Fibroblast of lung (primary cell): ENCODE measurements around the gene CDCA4. TPM values are rescaled to one million over a fixed set of nuclear protein-coding genes. Genes with fewer than 3 reads are reported as not detected.

Source experiments
- DNase-seq, 2 donors: peaks; one replicate each; pipeline versions ENCODE4 v3.0.0 to v3.0.0-alpha.2; 2010; ENCODE audit warnings: low read depth in 2 of 2
- H2AFZ ChIP-seq: 2 replicates; pipeline ENCODE4 v1.5.1; 2012; ENCODE audit warnings: low read length, control low read depth, inconsistent platforms
- H3K27ac ChIP-seq: 2 replicates; pipeline ENCODE4 v1.5.1; 2011; ENCODE audit warnings: low read length, control low read depth; ENCODE audit not compliant: insufficient read depth
- H3K27me3 ChIP-seq: 2 replicates; pipeline ENCODE4 v1.5.1; 2011; ENCODE audit warnings: mild to moderate bottlenecking, low read length; ENCODE audit not compliant: control insufficient read depth, insufficient read depth
- H3K36me3 ChIP-seq: 2 replicates; pipeline ENCODE4 v1.5.1; 2011; ENCODE audit warnings: low read length; ENCODE audit not compliant: control insufficient read depth, insufficient read depth
- H3K4me1 ChIP-seq: 2 replicates; pipeline ENCODE4 v1.5.1; 2011; ENCODE audit warnings: low read length; ENCODE audit not compliant: control insufficient read depth, insufficient read depth; ENCODE audit errors: extremely low read depth
- H3K4me2 ChIP-seq: 2 replicates; pipeline ENCODE4 v1.5.1; 2011; ENCODE audit warnings: low read length, control low read depth; ENCODE audit not compliant: insufficient read depth; ENCODE audit errors: extremely low read depth
- H3K4me3 ChIP-seq, 4 experiments: fragments of 200-600 bp in 1 of 4; sonication (generic) in 1 of 4; replicated peaks in 1 of 4; 2 replicates each; pipeline ENCODE4 v1.5.1; 2011 to 2016; ENCODE audit warnings: low read length in 4 of 4, low read depth in 3 of 4, mild to moderate bottlenecking in 3 of 4, control low read depth in 2 of 4, inconsistent platforms in 1 of 4, mixed read lengths in 1 of 4; ENCODE audit not compliant: insufficient read depth in 1 of 4; ENCODE audit errors: control extremely low read depth in 1 of 4
- H3K79me2 ChIP-seq: 2 replicates; pipeline ENCODE4 v1.5.1; 2012; ENCODE audit warnings: mild to moderate bottlenecking, low read length, inconsistent platforms; ENCODE audit not compliant: control insufficient read depth, insufficient read depth
- H3K9ac ChIP-seq: 2 replicates; pipeline ENCODE4 v1.5.1; 2011; ENCODE audit warnings: mild to moderate bottlenecking, low read length, control low read depth; ENCODE audit not compliant: insufficient read depth
- H3K9me3 ChIP-seq: 2 replicates; pipeline ENCODE4 v1.5.1; 2012; ENCODE audit warnings: low read depth, low read length; ENCODE audit not compliant: control insufficient read depth, insufficient read depth
- H4K20me1 ChIP-seq: 2 replicates; pipeline ENCODE4 v1.5.1; 2011; ENCODE audit warnings: low read length; ENCODE audit not compliant: control insufficient read depth, insufficient read depth; ENCODE audit errors: extremely low read depth
- EZH2 ChIP-seq: IDR thresholded peaks from 2 replicates; pipeline ENCODE4 v1.5.1; 2012; ENCODE audit warnings: low read length, control low read depth, mild to moderate bottlenecking; ENCODE audit errors: missing control alignments
- polyA plus RNA-seq, 2 donors: library from polyadenylated mRNA; depleted of rRNA in 1 of 2; stranded (reverse) in 1 of 2; unstranded in 1 of 2; fragments of >200 nt; gene quantifications; 2 replicates each; pipeline ENCODE4 v1.2.1, GENCODE V29; 2011 to 2012; ENCODE audit warnings: missing spikeins in 1 of 2
- total RNA-seq: library from RNA; depleted of rRNA; stranded (reverse); fragments of >200 nt; gene quantifications from 2 replicates; pipeline ENCODE4 v1.2.1, GENCODE V29; 2014
- TF ChIP-seq, protein P1 (sequence below), 2 donors: IDR thresholded peaks in 1 of 2; conservative IDR thresholded peaks in 1 of 2; 1 replicate in 1 of 2; 2 replicates in 1 of 2; pipeline ENCODE4 v1.5.1; 2011 to 2012; ENCODE audit warnings: low read length in 2 of 2, control low read depth in 1 of 2, inconsistent platforms in 1 of 2, low read depth in 1 of 2, mild to moderate bottlenecking in 1 of 2

CDCA4 gene
- total and polyA plus RNA-seq, 2 donors (not counting 1 experiment from before 2014, with no cell fraction given), result 7.9 to 8.0 TPM

DNA sequence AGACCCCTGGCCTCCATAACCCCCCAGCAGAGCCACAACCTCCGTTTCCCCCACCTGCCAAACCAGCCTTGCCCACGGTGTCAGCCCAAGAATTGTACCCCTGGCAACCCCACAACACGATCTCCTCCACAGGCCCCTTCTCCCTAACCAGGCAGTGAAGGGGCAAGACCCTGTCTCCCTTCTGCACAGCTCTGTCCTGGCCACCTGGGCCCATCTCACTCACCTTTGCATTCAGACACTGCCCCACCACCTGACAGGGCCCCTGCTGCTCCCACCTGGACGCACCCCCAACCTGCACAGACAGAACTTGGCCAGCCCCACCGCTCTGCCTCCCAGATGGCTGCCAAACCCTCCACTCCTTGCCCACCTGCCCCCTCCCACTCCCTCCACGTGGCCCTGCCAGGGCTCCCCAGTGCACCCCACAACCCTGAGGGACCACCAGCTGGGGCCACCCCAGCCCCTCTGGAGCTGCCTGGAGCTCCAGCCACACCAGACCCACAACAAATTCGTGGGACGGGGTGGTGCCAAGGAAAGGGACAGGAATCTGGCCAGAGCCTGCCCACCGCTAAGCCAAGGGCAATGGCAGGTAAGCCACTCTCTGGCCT, 54.5 kb downstream of the CDCA4 start:
- no peaks in the 10 kb centered on the region for H3K27me3 ChIP-seq
- H3K4me3 ChIP-seq, result no peak overlapping the region
- no peak overlapping the region for H3K27ac ChIP-seq
- H3K4me1 ChIP-seq, result peaks cover 20% of the 10 kb centered on the region
- H3K9ac ChIP-seq, result no peak overlapping the region
- H4K20me1 ChIP-seq, result no peaks in the 10 kb centered on the region
- TF ChIP-seq, protein P1, sequence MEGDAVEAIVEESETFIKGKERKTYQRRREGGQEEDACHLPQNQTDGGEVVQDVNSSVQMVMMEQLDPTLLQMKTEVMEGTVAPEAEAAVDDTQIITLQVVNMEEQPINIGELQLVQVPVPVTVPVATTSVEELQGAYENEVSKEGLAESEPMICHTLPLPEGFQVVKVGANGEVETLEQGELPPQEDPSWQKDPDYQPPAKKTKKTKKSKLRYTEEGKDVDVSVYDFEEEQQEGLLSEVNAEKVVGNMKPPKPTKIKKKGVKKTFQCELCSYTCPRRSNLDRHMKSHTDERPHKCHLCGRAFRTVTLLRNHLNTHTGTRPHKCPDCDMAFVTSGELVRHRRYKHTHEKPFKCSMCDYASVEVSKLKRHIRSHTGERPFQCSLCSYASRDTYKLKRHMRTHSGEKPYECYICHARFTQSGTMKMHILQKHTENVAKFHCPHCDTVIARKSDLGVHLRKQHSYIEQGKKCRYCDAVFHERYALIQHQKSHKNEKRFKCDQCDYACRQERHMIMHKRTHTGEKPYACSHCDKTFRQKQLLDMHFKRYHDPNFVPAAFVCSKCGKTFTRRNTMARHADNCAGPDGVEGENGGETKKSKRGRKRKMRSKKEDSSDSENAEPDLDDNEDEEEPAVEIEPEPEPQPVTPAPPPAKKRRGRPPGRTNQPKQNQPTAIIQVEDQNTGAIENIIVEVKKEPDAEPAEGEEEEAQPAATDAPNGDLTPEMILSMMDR (conservative IDR thresholded peaks at IDR 0.05 in 1 of 2, IDR thresholded peaks at IDR 0.05 in 1 of 2; ENCODE audit: low read depth in 1 of 2, low read length in 2 of 2), result no peak
- TF ChIP-seq EZH2, result no peak
- H3K79me2 ChIP-seq, result peaks cover 1% of the 10 kb centered on the region
- DNase-seq, result no peak
- H3K36me3 ChIP-seq, result no peaks in the 10 kb centered on the region
- H3K9me3 ChIP-seq, result no peaks in the 10 kb centered on the region
- no peak overlapping the region for H3K4me2 ChIP-seq
- no peak overlapping the region for H2AFZ ChIP-seq

DNA sequence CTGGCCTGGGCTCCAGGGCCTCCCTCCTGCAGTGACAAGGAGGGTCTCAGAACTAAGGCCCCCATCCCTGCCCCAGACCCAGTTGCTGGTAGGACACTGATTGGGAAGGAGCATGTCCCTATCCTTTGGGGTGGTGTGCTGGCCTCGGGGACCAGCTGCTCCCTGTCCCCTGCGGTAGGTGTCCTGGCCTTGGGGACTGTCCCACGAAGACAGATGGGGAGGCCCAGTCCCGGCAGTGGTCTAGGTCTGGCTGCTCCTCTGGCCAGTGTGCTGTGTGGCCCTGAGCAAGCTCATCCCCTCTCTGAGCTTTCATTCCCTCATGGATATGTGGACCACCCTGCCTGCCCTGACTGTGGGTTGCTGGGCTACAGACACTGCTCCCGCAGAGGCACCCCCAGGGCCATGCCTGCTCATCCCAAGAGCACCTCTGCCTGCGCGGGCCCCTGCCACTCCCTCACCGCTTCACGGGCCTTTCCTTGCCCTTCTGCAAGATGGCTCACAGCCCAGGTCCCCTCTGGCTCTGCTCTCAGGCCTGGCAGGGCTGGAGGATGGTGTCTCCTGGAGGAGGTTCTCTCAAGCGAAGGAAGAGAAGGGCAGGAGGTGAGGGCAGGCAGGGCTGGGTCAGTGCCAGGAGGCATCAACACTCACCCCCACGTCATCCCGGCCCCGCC, 55.2 kb downstream of the CDCA4 start:
- peaks cover 14% of the 10 kb centered on the region for H3K4me1 ChIP-seq
- H3K36me3 ChIP-seq, result no peaks in the 10 kb centered on the region
- no peak overlapping the region for H3K4me3 ChIP-seq
- no peak overlapping the region for H3K27ac ChIP-seq
- no peak overlapping the region for H3K4me2 ChIP-seq
- no peaks in the 10 kb centered on the region for H4K20me1 ChIP-seq
- TF ChIP-seq, protein P1 (conservative IDR thresholded peaks at IDR 0.05 in 1 of 2, IDR thresholded peaks at IDR 0.05 in 1 of 2; ENCODE audit: low read depth in 1 of 2, low read length in 2 of 2), result no peak
- TF ChIP-seq EZH2, result no peak
- no peaks in the 10 kb centered on the region for H3K9me3 ChIP-seq
- no peaks in the 10 kb centered on the region for H3K27me3 ChIP-seq
- H3K79me2 ChIP-seq, result peaks cover 1% of the 10 kb centered on the region
- H3K9ac ChIP-seq, result no peak overlapping the region
- H2AFZ ChIP-seq, result no peak overlapping the region
- DNase-seq, result no peak

DNA sequence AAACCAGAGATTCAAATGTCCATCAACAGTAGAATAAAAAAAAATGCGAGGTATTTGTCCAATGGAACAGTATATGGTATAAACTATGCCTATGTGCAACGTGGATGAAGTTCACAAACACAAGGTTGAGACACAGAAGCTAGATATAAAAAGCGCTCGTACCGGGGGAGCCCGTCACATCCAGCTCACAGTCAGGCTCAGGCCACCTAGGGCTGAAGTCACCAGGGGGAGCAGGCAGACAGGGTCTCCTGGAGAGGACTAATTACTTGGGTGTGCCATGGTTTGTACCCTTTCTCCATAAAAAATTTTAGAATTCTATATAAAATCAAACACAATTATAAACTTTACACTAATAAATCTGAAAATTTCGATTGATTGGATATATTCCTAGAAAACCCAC, 56.3 kb downstream of the CDCA4 start:
- Histone ChIP-seq H3K4me2 (no peak overlapping the region), H3K36me3 (no peaks in the 10 kb centered on the region), H3K27me3 (no peaks in the 10 kb centered on the region), H3K4me1 (peaks cover 10% of the 10 kb centered on the region), H3K9ac (no peak overlapping the region), H3K9me3 (no peaks in the 10 kb centered on the region), H3K27ac (no peak overlapping the region), H3K79me2 (peaks cover 1% of the 10 kb centered on the region), H2AFZ (no peak overlapping the region), H3K4me3 (no peak overlapping the region), H4K20me1 (no peaks in the 10 kb centered on the region)
- no peak for DNase-seq
- TF ChIP-seq EZH2, result no peak
- TF ChIP-seq, protein P1 (conservative IDR thresholded peaks at IDR 0.05 in 1 of 2, IDR thresholded peaks at IDR 0.05 in 1 of 2; ENCODE audit: low read depth in 1 of 2, low read length in 2 of 2), result no peak

Other genes starting within 250 kb of the CDCA4 start
- gene AKT1, start 225.3 kb downstream of the CDCA4 start, total RNA-seq, result 127 and 131 TPM in 2 replicates
- gene AKT1, start 225.3 kb downstream of the CDCA4 start, polyA plus RNA-seq, result 83.2 and 109 TPM in 2 replicates
- gene ZBTB42, start 220.0 kb downstream of the CDCA4 start, total RNA-seq, result 2.3 and 2.8 TPM in 2 replicates
- gene ZBTB42, start 220.0 kb downstream of the CDCA4 start, polyA plus RNA-seq, result 0.99 and 1.1 TPM in 2 replicates
- gene CEP170B, start 155.8 kb downstream of the CDCA4 start, total RNA-seq, result 10.3 and 13.9 TPM in 2 replicates
- 4.0 and 6.2 TPM in 2 replicates for gene CEP170B, start 155.8 kb downstream of the CDCA4 start, polyA plus RNA-seq
- under 0.01 and 0.17 TPM in 2 replicates for gene PLD4, start 96.2 kb downstream of the CDCA4 start, total RNA-seq
- 0.02 TPM in 1 of 2 replicates, not detected in the other for gene PLD4, start 96.2 kb downstream of the CDCA4 start, polyA plus RNA-seq
- gene AHNAK2, start 42.7 kb downstream of the CDCA4 start, total RNA-seq, result 47.8 and 106 TPM in 2 replicates
- 6.6 and 30.5 TPM in 2 replicates for gene AHNAK2, start 42.7 kb downstream of the CDCA4 start, polyA plus RNA-seq
- gene CLBA1, start 35.3 kb downstream of the CDCA4 start, total RNA-seq, result 8.0 and 11.7 TPM in 2 replicates
- 3.8 and 11.3 TPM in 2 replicates for gene CLBA1, start 35.3 kb downstream of the CDCA4 start, polyA plus RNA-seq
- 0.17 and 0.26 TPM in 2 replicates for gene GPR132, start 44.3 kb upstream of the CDCA4 start, total RNA-seq
- gene GPR132, start 44.3 kb upstream of the CDCA4 start, polyA plus RNA-seq, result not detected in 2 replicates
- gene JAG2, start 147.7 kb upstream of the CDCA4 start, total RNA-seq, result 1.8 TPM in 2 replicates
- 0.23 and 0.51 TPM in 2 replicates for gene JAG2, start 147.7 kb upstream of the CDCA4 start, polyA plus RNA-seq
- gene NUDT14, start 160.2 kb upstream of the CDCA4 start, total RNA-seq, result 13.9 and 14.2 TPM in 2 replicates
- gene NUDT14, start 160.2 kb upstream of the CDCA4 start, polyA plus RNA-seq, result 6.1 and 6.7 TPM in 2 replicates
- gene BTBD6, start 227.4 kb upstream of the CDCA4 start, total RNA-seq, result 39.5 and 49.9 TPM in 2 replicates
- gene BTBD6, start 227.4 kb upstream of the CDCA4 start, polyA plus RNA-seq, result 31.9 and 44.9 TPM in 2 replicates